ENCODE measurements around the gene GOLGA2.

GOLGA2 gene

GRCh38 chr9:128245421-128246151, 30.2 kb downstream of the GOLGA2 start:
- H3K4me3 ChIP-seq (ENCODE audit: low read depth, low read length): no peak overlapping the region
- no peak for DNase-seq (ENCODE audit: low read depth)
- TF ChIP-seq CTCF (IDR thresholded peaks at IDR 0.05; ENCODE audit: control insufficient read depth, extremely low read depth, insufficient read depth): no peak

- TF ChIP-seq CTCF (IDR thresholded peaks at IDR 0.05; ENCODE audit: control insufficient read depth, extremely low read depth, insufficient read depth): no peak
- no peak for DNase-seq (ENCODE audit: low read depth)
- H3K4me3 ChIP-seq (ENCODE audit: low read depth, low read length): no peak overlapping the region
Observed at GRCh38 chr9:128244837-128245231, 31.0 kb downstream of the GOLGA2 start.

- no peak overlapping the region for H3K4me3 ChIP-seq (ENCODE audit: low read depth, low read length)
- DNase-seq (ENCODE audit: low read depth): no peak
- no peak for TF ChIP-seq CTCF (IDR thresholded peaks at IDR 0.05; ENCODE audit: control insufficient read depth, extremely low read depth, insufficient read depth)
Observed at GRCh38 chr9:128244091-128244836, 31.5 kb downstream of the GOLGA2 start.

GRCh38 chr9:128243215-128244018, 32.4 kb downstream of the GOLGA2 start:
- no peak overlapping the region for H3K4me3 ChIP-seq (ENCODE audit: low read depth, low read length)
- TF ChIP-seq CTCF (IDR thresholded peaks at IDR 0.05; ENCODE audit: control insufficient read depth, extremely low read depth, insufficient read depth): no peak
- DNase-seq (ENCODE audit: low read depth): no peak

GRCh38 chr9:128242828-128243214, 33.0 kb downstream of the GOLGA2 start:
- no peak overlapping the region for H3K4me3 ChIP-seq (ENCODE audit: low read depth, low read length)
- no peak for DNase-seq (ENCODE audit: low read depth)
- no peak for TF ChIP-seq CTCF (IDR thresholded peaks at IDR 0.05; ENCODE audit: control insufficient read depth, extremely low read depth, insufficient read depth)

GRCh38 chr9:128242124-128242523, 33.7 kb downstream of the GOLGA2 start:
- DNase-seq (ENCODE audit: low read depth): no peak
- no peak for TF ChIP-seq CTCF (IDR thresholded peaks at IDR 0.05; ENCODE audit: control insufficient read depth, extremely low read depth, insufficient read depth)
- H3K4me3 ChIP-seq (ENCODE audit: low read depth, low read length): no peak overlapping the region

Data from LNCaP clone FGC (cell line).